Activated CD4-positive, alpha-beta T cell treated with anti-CD3 and anti-CD28 coated beads, Interleukin-2, amount 10 ng/mL, durations not matched to agents 24 days and 14 days (primary cell): ENCODE data around the gene TSSK2. TPM values are rescaled to one million over a fixed set of nuclear protein-coding genes. Genes with fewer than 3 reads are reported as not detected.
A peak's percentile ranks its signal among the peaks of the same experiment; 100 is the strongest.

Experiments used
- DNase-seq: peaks from one replicate; pipeline ENCODE4 v3.0.0; 2022
- H3K27ac Mint-ChIP-seq: one replicate; pipeline ENCODE4 v1.8.0; 2022; ENCODE audit warnings: mild to moderate bottlenecking, mixed read lengths
- H3K27me3 Mint-ChIP-seq: one replicate; pipeline ENCODE4 v1.8.0; 2022; ENCODE audit warnings: mixed read lengths
- H3K36me3 Mint-ChIP-seq: one replicate; pipeline ENCODE4 v1.8.0; 2022; ENCODE audit warnings: low read depth, mild to moderate bottlenecking, mixed read lengths
- H3K4me1 Mint-ChIP-seq: one replicate; pipeline ENCODE4 v1.8.0; 2021; ENCODE audit warnings: mixed read lengths
- H3K4me3 Mint-ChIP-seq: one replicate; pipeline ENCODE4 v1.8.0; 2022; ENCODE audit warnings: mild to moderate bottlenecking, moderate library complexity, mixed read lengths
- H3K9me3 Mint-ChIP-seq: one replicate; pipeline ENCODE4 v1.8.0; 2021; ENCODE audit warnings: mixed read lengths
- intact Hi-C: fragments of 100-400 bp; cut with micrococcal nuclease; formaldehyde crosslinking; loops from one replicate; pipeline ENCODE4 v1.15.1; 2023
- total RNA-seq: library from RNA; stranded (reverse); gene quantifications from 2 replicates; pipeline ENCODE4 v1.2.3, GENCODE V29; 2022

TSSK2 gene
- total RNA-seq, 1 donor from 2014 or later, result not detected

DNA sequence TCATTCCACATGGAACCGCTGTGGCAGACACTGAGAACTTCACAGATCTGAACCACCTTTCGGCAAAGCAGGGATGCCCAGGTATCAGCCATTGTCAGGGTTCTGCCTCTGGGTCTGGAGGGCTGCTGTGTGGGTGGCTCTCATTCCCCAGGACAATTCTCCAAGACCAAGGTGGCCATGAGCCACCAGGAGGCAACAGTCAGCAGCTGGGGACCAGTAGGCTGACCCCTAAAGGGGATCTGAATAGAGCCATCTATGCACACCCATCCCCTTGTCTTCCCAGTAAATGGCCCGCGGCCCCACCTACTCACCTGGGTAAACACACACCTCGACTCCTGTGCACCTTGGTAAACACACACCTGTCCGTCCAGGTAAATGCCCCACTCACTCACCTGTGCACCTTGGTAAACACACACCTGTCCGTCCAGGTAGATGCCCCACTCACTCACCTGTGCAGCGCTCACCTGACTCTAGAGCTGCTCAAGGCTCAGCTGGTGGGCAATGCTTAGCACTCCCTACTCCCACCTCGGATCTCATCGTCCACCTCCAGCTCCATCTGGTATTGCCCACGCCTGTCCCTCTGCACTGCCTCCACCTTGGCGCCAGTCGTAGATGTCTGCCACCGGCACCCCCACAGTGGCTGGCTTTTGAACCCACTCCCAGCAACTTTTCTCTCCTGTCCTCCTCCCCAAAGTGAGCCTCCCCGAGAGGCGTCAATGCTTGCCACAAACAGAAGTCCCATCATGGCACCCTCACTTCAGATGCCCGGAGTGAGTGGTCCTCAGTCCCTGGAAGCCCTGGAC is 37.2 kb downstream of the TSSK2 start:
- Mint-ChIP-seq H3K9me3 (no peaks in the 10 kb centered on the region), H3K4me3 (no peak overlapping the region), H3K27ac (no peak overlapping the region), H3K36me3 (peaks cover 9% of the 10 kb centered on the region), H3K27me3 (peaks cover 39% of the 10 kb centered on the region), H3K4me1 (peaks cover 23% of the 10 kb centered on the region)
- no peak for DNase-seq
- intact Hi-C loops, result no loop called here

GRCh38 chr22:19169002-19169946 is 38.2 kb downstream of the TSSK2 start:
- DNase-seq, result peak; percentile 66
- Mint-ChIP-seq H3K27me3 (peaks cover 39% of the 10 kb centered on the region), H3K4me3 (peak overlapping the region; percentile 62), H3K9me3 (no peaks in the 10 kb centered on the region), H3K4me1 (peaks cover 28% of the 10 kb centered on the region), H3K27ac (peak overlapping the region; percentile 27), H3K36me3 (peaks cover 13% of the 10 kb centered on the region)
- intact Hi-C loops, result no loop called here

- H3K36me3 Mint-ChIP-seq, result peaks cover 13% of the 10 kb centered on the region
- peak overlapping the region; percentile 93 for H3K4me3 Mint-ChIP-seq
- no peaks in the 10 kb centered on the region for H3K9me3 Mint-ChIP-seq
- intact Hi-C loops, result no loop called here
- peaks cover 28% of the 10 kb centered on the region for H3K4me1 Mint-ChIP-seq
- peaks cover 38% of the 10 kb centered on the region for H3K27me3 Mint-ChIP-seq
- H3K27ac Mint-ChIP-seq, result no peak overlapping the region
- no peak for DNase-seq
Measured at GRCh38 chr22:19169947-19170318, 38.8 kb downstream of the TSSK2 start.

- intact Hi-C loops, result no loop called here
- Mint-ChIP-seq H3K4me1 (peaks cover 36% of the 10 kb centered on the region), H3K27me3 (peaks cover 28% of the 10 kb centered on the region), H3K9me3 (no peaks in the 10 kb centered on the region), H3K4me3 (peak overlapping the region; percentile 93), H3K36me3 (peaks cover 14% of the 10 kb centered on the region), H3K27ac (peak overlapping the region; percentile 95)
- DNase-seq, result no peak
Measured at GRCh38 chr22:19172213-19173046, 41.3 kb downstream of the TSSK2 start.

GRCh38 chr22:19173047-19174035 is 42.2 kb downstream of the TSSK2 start:
- Mint-ChIP-seq H3K4me1 (peaks cover 36% of the 10 kb centered on the region), H3K36me3 (peaks cover 14% of the 10 kb centered on the region), H3K9me3 (no peaks in the 10 kb centered on the region), H3K4me3 (peak overlapping the region; percentile 93), H3K27ac (peak overlapping the region; percentile 95), H3K27me3 (peaks cover 22% of the 10 kb centered on the region)
- no peak for DNase-seq
- intact Hi-C loops, result no loop called here

DNA sequence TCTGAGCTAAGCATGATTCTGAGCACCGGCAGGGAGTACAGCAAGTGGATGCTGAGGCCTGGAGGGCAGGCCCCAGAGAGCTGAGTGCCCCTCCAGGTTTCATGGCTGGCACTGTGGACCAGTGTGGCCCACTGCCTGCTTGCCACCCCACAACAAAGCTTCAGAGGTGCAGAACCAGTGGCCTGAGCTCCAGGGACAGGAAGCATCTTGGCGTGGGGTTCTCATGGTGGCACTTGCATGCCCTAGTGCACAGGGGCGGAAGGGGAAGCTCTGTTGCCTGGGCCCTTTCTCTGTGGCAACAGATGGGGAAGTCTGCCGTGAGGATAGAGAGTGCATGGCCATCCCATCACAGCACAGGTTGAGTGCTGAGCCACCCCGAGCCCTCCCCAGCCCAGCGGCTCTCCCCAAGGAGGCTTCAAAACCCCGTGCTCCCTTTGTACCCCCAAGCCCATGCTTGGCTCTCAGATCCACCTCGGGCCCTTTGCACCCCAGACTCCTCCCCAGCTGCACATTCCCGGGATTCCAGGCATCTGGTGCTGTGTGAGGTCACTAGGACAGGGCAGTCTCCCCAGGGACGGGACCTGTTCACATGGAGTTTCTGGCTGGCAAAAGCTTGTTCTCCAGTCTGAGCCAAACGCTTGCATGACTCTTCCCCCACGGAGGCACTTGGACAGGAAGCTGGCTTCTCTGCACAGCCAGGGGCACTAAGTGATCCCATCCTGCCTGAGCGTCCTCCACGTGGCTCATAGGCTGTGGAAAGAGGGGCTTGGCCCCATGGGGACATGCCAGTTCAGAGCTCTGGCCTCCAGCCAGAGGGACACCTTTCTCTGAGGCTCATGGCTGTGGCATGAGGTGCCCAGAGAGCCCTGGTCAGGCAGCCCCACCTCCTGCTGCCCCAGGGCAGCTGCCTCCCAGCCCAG is 43.3 kb downstream of the TSSK2 start:
- no peak for DNase-seq
- Mint-ChIP-seq H3K9me3 (no peaks in the 10 kb centered on the region), H3K27me3 (peaks cover 14% of the 10 kb centered on the region), H3K27ac (no peak overlapping the region), H3K4me1 (peaks cover 35% of the 10 kb centered on the region), H3K36me3 (peaks cover 14% of the 10 kb centered on the region), H3K4me3 (no peak overlapping the region)
- intact Hi-C loops, result loop anchor here (5.0 kb wide), 1 partner anchor 258 kb away; the partner anchor contains the start of genes HIRA and MRPL40

DNA sequence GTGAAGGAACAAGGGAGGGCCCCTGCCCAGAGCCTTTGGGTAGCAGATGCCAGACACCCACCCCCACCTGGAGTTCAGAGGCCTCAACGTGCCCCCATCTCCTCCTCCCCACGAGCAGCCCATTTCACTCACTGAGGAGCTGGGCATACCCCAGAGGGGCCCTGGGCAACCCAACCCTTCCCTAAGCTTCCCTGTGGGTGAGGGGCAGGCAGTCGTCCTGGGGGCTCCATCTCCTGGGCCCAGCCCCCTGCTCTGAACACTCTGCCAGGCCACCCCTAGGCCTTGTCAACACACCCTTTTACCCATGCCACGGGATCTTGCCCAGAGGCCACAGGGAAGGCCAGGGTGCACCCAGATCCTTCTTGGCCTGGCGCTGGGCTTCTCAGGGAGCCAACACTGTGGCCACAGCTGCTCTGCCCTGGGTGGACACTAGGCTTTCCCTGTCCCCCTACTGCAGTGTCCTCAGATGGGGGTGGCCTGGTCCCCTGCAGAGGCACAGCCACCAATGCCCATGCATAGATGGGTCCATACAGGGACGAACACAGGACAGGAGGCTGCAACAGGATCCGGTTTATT is 44.0 kb downstream of the TSSK2 start:
- Mint-ChIP-seq H3K36me3 (peaks cover 14% of the 10 kb centered on the region), H3K9me3 (no peaks in the 10 kb centered on the region), H3K4me1 (peaks cover 36% of the 10 kb centered on the region), H3K4me3 (no peak overlapping the region), H3K27me3 (peaks cover 9% of the 10 kb centered on the region), H3K27ac (no peak overlapping the region)
- intact Hi-C loops, result loop anchor here (5.0 kb wide), 1 partner anchor 257 kb away; the partner anchor contains the start of genes HIRA and MRPL40
- DNase-seq, result no peak

DNA sequence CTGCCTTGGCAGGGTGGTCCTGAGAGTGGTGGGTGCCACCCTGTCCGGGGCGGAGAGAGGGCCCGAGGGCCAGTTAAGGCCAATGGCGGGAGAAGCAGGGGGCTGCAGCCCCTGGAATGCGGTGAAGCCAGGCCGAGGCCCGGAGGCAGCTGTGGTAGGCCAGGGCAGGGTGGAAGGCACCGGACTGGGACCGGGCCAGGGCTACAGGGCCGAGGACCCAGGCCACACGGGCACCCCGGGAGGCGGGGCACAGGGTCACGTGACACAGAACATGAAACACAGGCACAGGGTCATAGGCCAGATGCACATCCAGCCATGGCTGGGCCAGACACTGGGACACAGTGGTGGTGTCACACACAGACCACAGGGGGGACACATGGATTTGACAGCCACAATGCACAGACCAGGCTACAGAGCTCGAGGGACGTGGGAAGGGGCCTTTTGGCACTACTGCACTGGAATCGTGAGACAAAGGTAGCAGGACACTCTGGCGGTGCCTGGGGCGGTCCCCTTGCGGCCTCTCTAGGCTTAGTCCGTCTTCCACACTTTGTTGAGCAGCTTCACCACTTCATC is 44.6 kb downstream of the TSSK2 start:
- intact Hi-C loops, result loop anchor here (5.0 kb wide), 1 partner anchor 257 kb away; the partner anchor contains the start of genes HIRA and MRPL40
- Mint-ChIP-seq H3K36me3 (peaks cover 13% of the 10 kb centered on the region), H3K27ac (no peak overlapping the region), H3K4me3 (no peak overlapping the region), H3K27me3 (peaks cover 3% of the 10 kb centered on the region), H3K4me1 (peaks cover 30% of the 10 kb centered on the region), H3K9me3 (no peaks in the 10 kb centered on the region)
- no peak for DNase-seq

GRCh38 chr22:19176175-19176643 is 45.1 kb downstream of the TSSK2 start:
- Mint-ChIP-seq H3K4me3 (peak overlapping the region; percentile 72), H3K27me3 (no peaks in the 10 kb centered on the region), H3K36me3 (peaks cover 13% of the 10 kb centered on the region), H3K9me3 (no peaks in the 10 kb centered on the region), H3K4me1 (peaks cover 27% of the 10 kb centered on the region), H3K27ac (no peak overlapping the region)
- intact Hi-C loops, result loop anchor here (5.0 kb wide), 1 partner anchor 256 kb away; the partner anchor contains the start of genes HIRA and MRPL40
- DNase-seq, result no peak

DNA sequence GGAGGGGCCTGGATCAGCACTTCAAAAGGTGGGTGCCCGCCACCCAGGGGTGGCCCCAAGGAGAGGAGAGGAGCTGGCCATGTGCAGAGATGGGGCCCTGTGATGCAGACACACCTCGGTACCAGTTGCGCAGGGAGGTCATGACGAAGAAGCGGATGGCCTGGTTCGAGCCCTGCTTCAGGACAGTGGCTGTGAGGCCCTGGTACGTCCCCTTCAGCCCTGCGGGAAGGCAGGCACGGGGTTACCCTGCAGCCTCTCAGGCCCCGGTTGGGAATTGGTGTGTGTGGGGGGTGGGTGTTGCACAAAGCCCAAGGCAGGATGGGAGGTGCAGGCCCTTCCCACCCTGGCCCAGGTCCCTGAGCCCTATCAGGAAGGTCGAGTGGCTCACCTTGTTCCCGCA is 45.6 kb downstream of the TSSK2 start:
- H3K27ac Mint-ChIP-seq, result no peak overlapping the region
- peak overlapping the region; percentile 72 for H3K4me3 Mint-ChIP-seq
- peak; percentile 59 for DNase-seq
- intact Hi-C loops, result loop anchor here (5.0 kb wide), 1 partner anchor 256 kb away; the partner anchor contains the start of genes HIRA and MRPL40
- peaks cover 11% of the 10 kb centered on the region for H3K36me3 Mint-ChIP-seq
- no peaks in the 10 kb centered on the region for H3K27me3 Mint-ChIP-seq
- H3K4me1 Mint-ChIP-seq, result peaks cover 31% of the 10 kb centered on the region
- H3K9me3 Mint-ChIP-seq, result no peaks in the 10 kb centered on the region
